Thymus (tissue), 11 donors: ENCODE measurements around the gene EPB41L5. TPM values are rescaled to one million over a fixed set of nuclear protein-coding genes. Genes with fewer than 3 reads are reported as not detected.
A peak's percentile ranks its signal among the peaks of the same experiment; 100 is the strongest.

ENCODE experiments used
- DNase-seq, 9 donors: peaks; one replicate each; pipeline ENCODE4 v3.0.0-alpha.2; 2013; ENCODE audit warnings: low spot score in 9 of 9, low read depth in 6 of 9, missing footprints in 1 of 9
- H3K27ac ChIP-seq, 2 donors: one replicate each; pipeline ENCODE4 v1.5.1; 2013; ENCODE audit warnings: control low read depth in 1 of 2, low read depth in 1 of 2, low read length in 1 of 2, mild to moderate bottlenecking in 1 of 2, moderate library complexity in 1 of 2
- H3K27me3 ChIP-seq, 2 donors: one replicate each; pipeline ENCODE4 v1.5.1; 2013; ENCODE audit warnings: low read length in 1 of 2; ENCODE audit not compliant: control insufficient read depth in 2 of 2, insufficient read depth in 1 of 2
- H3K36me3 ChIP-seq, 2 donors: one replicate each; pipeline ENCODE4 v1.5.1; 2013; ENCODE audit warnings: low read length in 1 of 2, mild to moderate bottlenecking in 1 of 2, moderate library complexity in 1 of 2; ENCODE audit not compliant: control insufficient read depth in 2 of 2, insufficient read depth in 2 of 2
- H3K4me1 ChIP-seq, 2 donors: one replicate each; pipeline ENCODE4 v1.5.1; 2013; ENCODE audit warnings: low read length in 2 of 2; ENCODE audit not compliant: control insufficient read depth in 2 of 2, insufficient read depth in 2 of 2
- H3K4me3 ChIP-seq, 2 donors: one replicate each; pipeline ENCODE4 v1.5.1; 2013; ENCODE audit warnings: low read length in 2 of 2, control low read depth in 1 of 2, mild to moderate bottlenecking in 1 of 2
- H3K9me3 ChIP-seq, 2 donors: one replicate each; pipeline ENCODE4 v1.5.1; 2013; ENCODE audit warnings: low read length in 1 of 2, mild to moderate bottlenecking in 1 of 2; ENCODE audit not compliant: control insufficient read depth in 2 of 2, insufficient read depth in 1 of 2
- WGBS: extraction: QIAGEN DNeasy Blood & Tissue Kit; methylation state at CpG from one replicate; pipeline ENCODE4 v1.1.7; 2013; 5-methylcytosine and 5-hydroxymethylcytosine counted together
- polyA plus RNA-seq: library from polyadenylated mRNA; stranded (reverse); fragments of 200-250 nt; gene quantifications from one replicate; pipeline ENCODE4 v1.2.3, GENCODE V29; 2013
- total RNA-seq: library from RNA; stranded (reverse); fragments of 120-200 nt; gene quantifications from one replicate; pipeline ENCODE4 v1.2.4, GENCODE V29; 2013
- donor health status: healthy.

The EPB41L5 gene
- total and polyA plus RNA-seq, 2 donors: 4.9 to 9.3 TPM

GRCh38 chr2:120104772-120105171, 91.9 kb downstream of the EPB41L5 start:
- H3K27me3 ChIP-seq: no peaks in the 10 kb centered on the region
- no peak overlapping the region for H3K27ac ChIP-seq
- WGBS: 95% methylated on average over 1 of the region's 1 CpG
- no peaks in the 10 kb centered on the region for H3K9me3 ChIP-seq
- peaks cover 0 to 7% of the 10 kb centered on the region in 2 donors for H3K4me1 ChIP-seq
- H3K36me3 ChIP-seq: no peaks in the 10 kb centered on the region
- H3K4me3 ChIP-seq: no peak overlapping the region
- DNase-seq: no peak

GRCh38 chr2:120105360-120105759, 92.5 kb downstream of the EPB41L5 start:
- Histone ChIP-seq H3K36me3 (no peaks in the 10 kb centered on the region), H3K27me3 (no peaks in the 10 kb centered on the region), H3K27ac (no peak overlapping the region), H3K9me3 (no peaks in the 10 kb centered on the region), H3K4me1 (peaks cover 0 to 7% of the 10 kb centered on the region in 2 donors), H3K4me3 (no peak overlapping the region)
- no peak for DNase-seq
- over 99% methylated on average over 2 of the region's 2 CpGs for WGBS

GRCh38 chr2:120108049-120108448, 95.2 kb downstream of the EPB41L5 start:
- H3K4me3 ChIP-seq: no peak overlapping the region
- no peaks in the 10 kb centered on the region for H3K27me3 ChIP-seq
- peaks cover 0 to 7% of the 10 kb centered on the region in 2 donors for H3K4me1 ChIP-seq
- H3K27ac ChIP-seq: no peak overlapping the region
- peak in 2 of 9 donors; percentile 8 to 28 for DNase-seq
- H3K36me3 ChIP-seq: no peaks in the 10 kb centered on the region
- no peaks in the 10 kb centered on the region for H3K9me3 ChIP-seq

- no peaks in the 10 kb centered on the region for H3K9me3 ChIP-seq
- no peaks in the 10 kb centered on the region for H3K36me3 ChIP-seq
- DNase-seq: no peak
- no peak overlapping the region for H3K4me3 ChIP-seq
- no peak overlapping the region for H3K27ac ChIP-seq
- no peaks in the 10 kb centered on the region for H3K27me3 ChIP-seq
- WGBS: 96% methylated on average over 1 of the region's 1 CpG
- H3K4me1 ChIP-seq: peaks cover 0 to 7% of the 10 kb centered on the region in 2 donors
Measured at GRCh38 chr2:120108749-120109148, 95.9 kb downstream of the EPB41L5 start.

- peaks cover 0 to 7% of the 10 kb centered on the region in 2 donors for H3K4me1 ChIP-seq
- H3K4me3 ChIP-seq: no peak overlapping the region
- H3K36me3 ChIP-seq: no peaks in the 10 kb centered on the region
- H3K9me3 ChIP-seq: no peaks in the 10 kb centered on the region
- peak; percentile 16 to 80 (median 53) for DNase-seq
- H3K27ac ChIP-seq: peak overlapping the region in 1 of 2 donors; percentile 34
- no peaks in the 10 kb centered on the region for H3K27me3 ChIP-seq
- 85% methylated on average over 3 of the region's 3 CpGs for WGBS
Measured at GRCh38 chr2:120109186-120110061, 96.5 kb downstream of the EPB41L5 start.

- WGBS: 96% methylated on average over 3 of the region's 3 CpGs
- peaks cover 0 to 7% of the 10 kb centered on the region in 2 donors for H3K4me1 ChIP-seq
- no peaks in the 10 kb centered on the region for H3K9me3 ChIP-seq
- no peak for DNase-seq
- H3K27me3 ChIP-seq: no peaks in the 10 kb centered on the region
- no peak overlapping the region for H3K27ac ChIP-seq
- no peak overlapping the region for H3K4me3 ChIP-seq
- H3K36me3 ChIP-seq: no peaks in the 10 kb centered on the region
Measured at GRCh38 chr2:120110062-120110362, 97.1 kb downstream of the EPB41L5 start.

- 92% methylated on average over 6 of the region's 6 CpGs for WGBS
- Histone ChIP-seq H3K9me3 (no peaks in the 10 kb centered on the region), H3K36me3 (no peaks in the 10 kb centered on the region), H3K27me3 (no peaks in the 10 kb centered on the region), H3K4me1 (peaks cover 0 to 7% of the 10 kb centered on the region in 2 donors), H3K4me3 (no peak overlapping the region), H3K27ac (no peak overlapping the region)
- no peak for DNase-seq
Measured at GRCh38 chr2:120110507-120110906, 97.6 kb downstream of the EPB41L5 start.

GRCh38 chr2:120111193-120111592, 98.3 kb downstream of the EPB41L5 start:
- Histone ChIP-seq H3K4me3 (no peak overlapping the region), H3K27me3 (no peaks in the 10 kb centered on the region), H3K4me1 (peaks cover 0 to 7% of the 10 kb centered on the region in 2 donors), H3K36me3 (no peaks in the 10 kb centered on the region), H3K9me3 (no peaks in the 10 kb centered on the region), H3K27ac (no peak overlapping the region)
- 58% methylated on average over 5 of the region's 5 CpGs for WGBS
- DNase-seq: no peak

- Histone ChIP-seq H3K27ac (no peak overlapping the region), H3K4me1 (no peaks in the 10 kb centered on the region), H3K27me3 (no peaks in the 10 kb centered on the region), H3K4me3 (no peak overlapping the region), H3K9me3 (no peaks in the 10 kb centered on the region), H3K36me3 (no peaks in the 10 kb centered on the region)
- no peak for DNase-seq
- 94% methylated on average over 3 of the region's 3 CpGs for WGBS
Measured at GRCh38 chr2:120118018-120118417, 105.1 kb downstream of the EPB41L5 start.
